Endothelial cell of umbilical vein (primary cell): Measurements from ENCODE around the gene TTC34. TPM values are rescaled to one million over a fixed set of nuclear protein-coding genes. Genes with fewer than 3 reads are reported as not detected.

Experiments used
- BruUV-seq: library from RNA; stranded (reverse); fragments of 400-500 nt; replicated peaks from 2 replicates; lab custom pipeline; 2021; lab: Mats Ljungman, UMichigan
- CTCF ChIA-PET: fragments of 300-600, 350-600 bp; sonication (Branson Sonifier 250); formaldehyde crosslinking; loops from one replicate; lab custom pipeline; 2021; ENCODE audit warnings: antibody characterized with exemption, inconsistent platforms; lab: Charles Lee
- POLR2A ChIA-PET: fragments of 300-600, 350-600 bp; sonication (Branson Sonifier 250); formaldehyde crosslinking; loops from one replicate; lab custom pipeline; 2021; ENCODE audit warnings: antibody characterized with exemption, inconsistent platforms; lab: Charles Lee
- DNase-seq: peaks from one replicate; pipeline ENCODE4 v3.0.0-alpha.2; 2011; ENCODE audit warnings: low read depth, low spot score
- FAIRE-seq: peaks from 2 replicates; lab custom pipeline; 2011; peaks lifted over from hg19 to GRCh38; lab: Jason Lieb, UNC
- H2AFZ ChIP-seq: 2 replicates; pipeline ENCODE4 v1.6.0; 2012; ENCODE audit warnings: low read depth, low read length, control low read depth, inconsistent platforms
- H3K27ac ChIP-seq: 2 replicates; pipeline ENCODE4 v1.5.1; 2011; ENCODE audit warnings: low read depth, mild to moderate bottlenecking, control low read depth, low read length, moderate library complexity; ENCODE audit not compliant: insufficient read depth
- H3K27me3 ChIP-seq, 2 experiments: 2 replicates each; pipeline versions ENCODE4 v1.6.0 to v1.6.1; 2011; ENCODE audit warnings: low read length in 2 of 2, mixed read lengths in 1 of 2; ENCODE audit not compliant: control insufficient read depth in 2 of 2, insufficient read depth in 2 of 2
- H3K36me3 ChIP-seq, 2 experiments: 2 replicates in 1 of 2; 3 replicates in 1 of 2; pipeline ENCODE4 v1.5.1; 2011; ENCODE audit warnings: low read length in 2 of 2, mild to moderate bottlenecking in 1 of 2, moderate library complexity in 1 of 2; ENCODE audit not compliant: control insufficient read depth in 2 of 2, insufficient read depth in 2 of 2; ENCODE audit errors: extremely low read depth in 1 of 2
- H3K4me1 ChIP-seq: 3 replicates; pipeline ENCODE4 v1.5.1; 2011; ENCODE audit warnings: mild to moderate bottlenecking, low read length; ENCODE audit not compliant: control insufficient read depth, insufficient read depth; ENCODE audit errors: extremely low read depth
- H3K4me2 ChIP-seq: 2 replicates; pipeline ENCODE4 v1.6.1; 2011; ENCODE audit warnings: low read length, control low read depth, mixed read lengths; ENCODE audit not compliant: insufficient read depth
- H3K4me3 ChIP-seq, 3 experiments: fragments of 200-600 bp in 1 of 3; sonication (generic), shearing (Covaris generic) in 1 of 3; replicated peaks in 1 of 3; 2 replicates each; pipeline ENCODE4 v1.5.1; 2011 to 2016; ENCODE audit warnings: control low read depth in 3 of 3, low read length in 3 of 3, mild to moderate bottlenecking in 2 of 3, inconsistent platforms in 1 of 3, low read depth in 1 of 3, moderate library complexity in 1 of 3; ENCODE audit not compliant: insufficient read depth in 1 of 3
- H3K79me2 ChIP-seq: 2 replicates; pipeline ENCODE4 v1.6.0; 2012; ENCODE audit warnings: low read length, inconsistent platforms; ENCODE audit not compliant: control insufficient read depth, insufficient read depth
- H3K9ac ChIP-seq: replicated peaks from 2 replicates; pipeline ENCODE3; 2011; ENCODE audit warnings: low read length, control low read depth; ENCODE audit not compliant: insufficient read depth; ENCODE audit errors: extremely low read depth
- H3K9me1 ChIP-seq: replicated peaks from 3 replicates; pipeline ENCODE4 v1.6.0; 2011; ENCODE audit warnings: mild to moderate bottlenecking, low read length; ENCODE audit not compliant: control insufficient read depth, insufficient read depth; ENCODE audit errors: extremely low read depth
- H3K9me3 ChIP-seq: replicated peaks from 2 replicates; pipeline ENCODE4 v1.5.1; 2012; ENCODE audit warnings: low read length, inconsistent platforms; ENCODE audit not compliant: control insufficient read depth, insufficient read depth
- H4K20me1 ChIP-seq: replicated peaks from 2 replicates; pipeline ENCODE3; 2011; ENCODE audit warnings: mild to moderate bottlenecking, low read length; ENCODE audit not compliant: control insufficient read depth, insufficient read depth; ENCODE audit errors: extremely low read depth
- EZH2 ChIP-seq: IDR thresholded peaks from 2 replicates; pipeline ENCODE4 v1.6.1; 2012; ENCODE audit warnings: borderline replicate concordance, low read depth, mild to moderate bottlenecking, moderate library complexity, low read length, inconsistent platforms; ENCODE audit not compliant: severe bottlenecking
- FOS ChIP-seq: IDR thresholded peaks from 2 replicates; pipeline ENCODE4 v1.6.1; 2011; ENCODE audit warnings: mild to moderate bottlenecking, low read length, moderate library complexity, borderline replicate concordance; ENCODE audit not compliant: insufficient read depth
- JUN ChIP-seq: IDR thresholded peaks from 2 replicates; pipeline ENCODE4 v1.6.1; 2011; ENCODE audit warnings: borderline replicate concordance, low read depth; ENCODE audit not compliant: insufficient read length, insufficient read depth
- MYC ChIP-seq: IDR thresholded peaks from one replicate; pipeline ENCODE4 v1.6.1; 2011; ENCODE audit warnings: mild to moderate bottlenecking, low read depth, low read length
- POLR2A ChIP-seq: IDR thresholded peaks from 2 replicates; pipeline ENCODE4 v1.6.1; 2012; ENCODE audit warnings: low read depth, mild to moderate bottlenecking, control low read depth, low read length
- POLR2AphosphoS5 ChIP-seq: IDR thresholded peaks from 2 replicates; pipeline ENCODE4 v1.6.1; 2012; ENCODE audit warnings: low read depth, mild to moderate bottlenecking, control low read depth, low read length, moderate library complexity; ENCODE audit not compliant: insufficient read depth
- dilution Hi-C: fragments of 300-500 bp; cut with MboI; formaldehyde crosslinking; loops from one replicate; pipeline ENCODE4 v1.15.0; 2019; ENCODE audit warnings: low sequenced_read_pairs; ENCODE audit not compliant: extremely low pct_ligation_motif_present
- intact Hi-C: fragments of 100-400 bp; cut with micrococcal nuclease; formaldehyde crosslinking; loops from one replicate; pipeline ENCODE4 v1.10.0; 2022
- polyA plus RNA-seq, 4 experiments: library from polyadenylated mRNA; depleted of rRNA in 3 of 4; stranded (reverse) in 3 of 4; unstranded in 1 of 4; fragments of >200 nt; gene quantifications; 2 replicates each; pipeline versions ENCODE4 v1.2.1 to v1.2.3, GENCODE V29; 2011 to 2012; ENCODE audit warnings: missing spikeins in 1 of 4
- total RNA-seq: library from RNA; stranded (reverse); gene quantifications from 2 replicates; pipeline ENCODE4 v1.2.3, GENCODE V29; 2021
- TF ChIP-seq, protein P1 (sequence below): IDR thresholded peaks from 2 replicates; pipeline ENCODE4 v1.6.1; 2011; ENCODE audit not compliant: insufficient read depth, insufficient read length
- TF ChIP-seq, protein P2 (sequence below), 2 donors: IDR thresholded peaks; 1 replicate in 1 of 2; 2 replicates in 1 of 2; pipeline ENCODE4 v1.5.1; 2011; ENCODE audit warnings: low read length in 2 of 2, mild to moderate bottlenecking in 2 of 2, moderate library complexity in 2 of 2, control low read depth in 1 of 2, inconsistent platforms in 1 of 2, low read depth in 1 of 2; ENCODE audit not compliant: insufficient read depth in 1 of 2; ENCODE audit errors: extremely low read depth in 1 of 2

TTC34 gene
- total and polyA plus RNA-seq, 2 donors (not counting 3 experiments of a cell fraction or from before 2014, with no cell fraction given) = 0.08 to 0.77 TPM

DNA sequence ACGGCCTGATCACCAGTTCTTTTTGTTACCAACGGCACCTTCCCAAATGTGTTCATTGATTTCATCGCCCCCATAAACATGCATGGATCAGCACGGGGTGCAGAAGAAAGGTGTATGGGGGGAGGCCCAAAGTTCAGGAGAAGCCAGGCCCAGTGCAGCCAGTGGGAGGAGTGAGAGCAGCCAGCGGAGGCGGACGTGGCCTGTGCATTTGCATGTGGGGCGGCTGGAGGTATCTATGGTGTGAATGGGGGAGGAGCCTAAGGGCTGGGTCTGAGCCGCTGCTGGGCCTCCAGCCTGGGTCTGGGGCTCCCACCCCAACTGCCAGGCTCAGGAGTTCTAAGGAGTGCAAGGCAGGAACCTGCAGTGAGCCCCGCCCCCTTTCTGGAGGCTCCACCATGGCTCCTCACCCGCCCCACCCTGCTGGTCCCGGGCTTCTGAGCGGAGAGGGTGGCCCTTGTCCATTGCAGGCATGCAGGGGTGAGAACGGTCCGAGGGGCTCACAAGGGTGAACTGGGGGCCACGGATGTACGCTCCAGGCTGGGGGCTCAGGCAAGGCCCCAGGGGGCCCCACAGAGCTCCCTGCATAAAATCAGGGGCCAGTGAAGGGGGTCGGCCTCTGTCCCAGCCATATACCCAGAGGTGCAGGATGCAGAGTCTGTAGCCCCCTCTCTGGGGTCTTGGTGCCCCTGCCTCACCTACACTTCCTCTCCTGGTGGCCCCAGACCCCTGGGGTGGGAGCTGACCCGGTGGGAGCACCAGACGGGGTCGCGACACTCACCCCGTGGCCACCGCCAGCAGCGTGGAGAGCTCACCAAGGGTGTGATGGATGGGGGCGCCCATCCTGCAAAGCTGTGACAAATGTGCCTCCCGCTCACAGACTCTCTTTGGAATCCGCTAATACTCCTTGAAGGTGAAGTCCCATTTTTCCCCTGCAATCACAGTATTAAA is 31.3 kb upstream of the TTC34 start:
- intact Hi-C loops (no loop called here), dilution Hi-C loops (no loop called here)
- H3K9ac ChIP-seq = no peak overlapping the region
- H3K36me3 ChIP-seq = no peaks in the 10 kb centered on the region
- H3K4me2 ChIP-seq = no peak overlapping the region
- H3K27ac ChIP-seq = no peak overlapping the region
- no peak overlapping the region for H2AFZ ChIP-seq
- peaks cover 2% of the 10 kb centered on the region for H3K9me3 ChIP-seq
- no TSS peak for BruUV-seq
- TF ChIP-seq JUN = no peak
- no peak for TF ChIP-seq FOS
- TF ChIP-seq, protein P1, sequence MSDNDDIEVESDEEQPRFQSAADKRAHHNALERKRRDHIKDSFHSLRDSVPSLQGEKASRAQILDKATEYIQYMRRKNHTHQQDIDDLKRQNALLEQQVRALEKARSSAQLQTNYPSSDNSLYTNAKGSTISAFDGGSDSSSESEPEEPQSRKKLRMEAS = no peak
- TF ChIP-seq POLR2AphosphoS5 = no peak
- TF ChIP-seq, protein P2, sequence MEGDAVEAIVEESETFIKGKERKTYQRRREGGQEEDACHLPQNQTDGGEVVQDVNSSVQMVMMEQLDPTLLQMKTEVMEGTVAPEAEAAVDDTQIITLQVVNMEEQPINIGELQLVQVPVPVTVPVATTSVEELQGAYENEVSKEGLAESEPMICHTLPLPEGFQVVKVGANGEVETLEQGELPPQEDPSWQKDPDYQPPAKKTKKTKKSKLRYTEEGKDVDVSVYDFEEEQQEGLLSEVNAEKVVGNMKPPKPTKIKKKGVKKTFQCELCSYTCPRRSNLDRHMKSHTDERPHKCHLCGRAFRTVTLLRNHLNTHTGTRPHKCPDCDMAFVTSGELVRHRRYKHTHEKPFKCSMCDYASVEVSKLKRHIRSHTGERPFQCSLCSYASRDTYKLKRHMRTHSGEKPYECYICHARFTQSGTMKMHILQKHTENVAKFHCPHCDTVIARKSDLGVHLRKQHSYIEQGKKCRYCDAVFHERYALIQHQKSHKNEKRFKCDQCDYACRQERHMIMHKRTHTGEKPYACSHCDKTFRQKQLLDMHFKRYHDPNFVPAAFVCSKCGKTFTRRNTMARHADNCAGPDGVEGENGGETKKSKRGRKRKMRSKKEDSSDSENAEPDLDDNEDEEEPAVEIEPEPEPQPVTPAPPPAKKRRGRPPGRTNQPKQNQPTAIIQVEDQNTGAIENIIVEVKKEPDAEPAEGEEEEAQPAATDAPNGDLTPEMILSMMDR (IDR thresholded peaks at IDR 0.05; ENCODE audit: extremely low read depth in 1 of 2, insufficient read depth in 1 of 2, low read depth in 1 of 2, low read length in 2 of 2) = no peak
- no peak for TF ChIP-seq MYC
- no peak for TF ChIP-seq EZH2
- no peak for TF ChIP-seq POLR2A
- ChIA-PET POLR2A (no interaction called here), CTCF (no interaction called here)
- no peak for DNase-seq
- no peaks in the 10 kb centered on the region for H3K27me3 ChIP-seq
- no peak overlapping the region for H3K4me3 ChIP-seq
- no peaks in the 10 kb centered on the region for H3K79me2 ChIP-seq
- no peak for FAIRE-seq
- H3K4me1 ChIP-seq = no peaks in the 10 kb centered on the region
- no peaks in the 10 kb centered on the region for H4K20me1 ChIP-seq
- no peaks in the 10 kb centered on the region for H3K9me1 ChIP-seq
